Dermis blood vessel endothelial cell (primary cell): Measurements from ENCODE around the gene DPEP2. TPM values are rescaled to one million over a fixed set of nuclear protein-coding genes. Genes with fewer than 3 reads are reported as not detected.
A peak's percentile ranks its signal among the peaks of the same experiment; 100 is the strongest.
"Not testable (repeated sequence)": the region's sequence is repeated elsewhere in the genome, so short reads cannot be mapped to it uniquely, and the experiment has no call there.

Experiments used
- DNase-seq: peaks from one replicate; pipeline ENCODE4 v3.0.0; 2010
- total RNA-seq: library from RNA; depleted of rRNA; stranded (reverse); fragments of >200 nt; gene quantifications from 2 replicates; pipeline ENCODE4 v1.2.3, GENCODE V29; 2014

Gene DPEP2, protein sequence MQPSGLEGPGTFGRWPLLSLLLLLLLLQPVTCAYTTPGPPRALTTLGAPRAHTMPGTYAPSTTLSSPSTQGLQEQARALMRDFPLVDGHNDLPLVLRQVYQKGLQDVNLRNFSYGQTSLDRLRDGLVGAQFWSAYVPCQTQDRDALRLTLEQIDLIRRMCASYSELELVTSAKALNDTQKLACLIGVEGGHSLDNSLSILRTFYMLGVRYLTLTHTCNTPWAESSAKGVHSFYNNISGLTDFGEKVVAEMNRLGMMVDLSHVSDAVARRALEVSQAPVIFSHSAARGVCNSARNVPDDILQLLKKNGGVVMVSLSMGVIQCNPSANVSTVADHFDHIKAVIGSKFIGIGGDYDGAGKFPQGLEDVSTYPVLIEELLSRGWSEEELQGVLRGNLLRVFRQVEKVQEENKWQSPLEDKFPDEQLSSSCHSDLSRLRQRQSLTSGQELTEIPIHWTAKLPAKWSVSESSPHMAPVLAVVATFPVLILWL
- total RNA-seq = 2.9 and 3.7 TPM in 2 replicates

DNA sequence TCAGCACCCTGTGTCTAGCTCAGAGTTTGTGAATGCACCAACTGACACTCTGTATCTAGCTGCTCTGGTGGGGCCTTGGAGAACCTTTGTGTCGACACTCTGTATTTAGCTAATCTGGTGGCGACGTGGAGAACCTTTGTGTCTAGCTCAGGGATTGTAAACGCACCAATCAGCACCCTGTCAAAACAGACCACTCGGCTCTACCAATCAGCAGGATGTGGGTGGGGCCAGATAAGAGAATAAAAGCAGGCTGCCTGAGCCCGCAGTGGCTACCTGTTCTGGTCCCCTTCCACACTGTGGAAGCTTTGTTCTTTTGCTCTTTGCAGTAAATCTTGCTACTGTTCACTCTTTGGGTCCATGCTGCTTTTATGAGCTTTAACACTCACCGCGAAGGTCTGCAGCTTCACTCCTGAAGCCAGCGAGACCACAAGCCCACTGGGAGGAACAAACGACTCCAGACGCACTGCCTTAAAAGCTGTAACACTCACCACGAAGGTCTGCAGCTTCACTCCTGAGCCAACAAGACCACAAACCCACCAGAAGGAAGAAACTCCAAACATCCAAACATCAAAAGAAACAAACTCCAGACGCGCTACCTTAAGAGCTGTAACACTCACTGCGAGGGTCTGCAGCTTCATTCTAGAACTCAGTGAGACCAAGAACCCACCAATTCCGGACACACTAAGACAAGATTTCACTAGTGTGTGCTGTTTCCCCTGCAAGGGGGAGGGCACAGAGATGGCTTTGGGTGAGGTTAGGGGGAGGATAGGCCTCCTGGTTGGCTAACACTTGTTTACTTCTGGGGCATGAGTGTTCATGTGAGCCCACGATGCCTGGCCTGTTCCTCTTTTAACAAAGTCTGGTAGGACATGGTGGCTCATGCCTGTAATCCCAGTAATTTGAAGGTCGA is at the start of gene DPEP2:
TSS of gene DPEP2 (minus strand) at position 706 of the 910 bp plus-strand sequence. CDS start 6,272 bp downstream, outside the sequence.
- DNase-seq = not testable (repeated sequence)

DNA sequence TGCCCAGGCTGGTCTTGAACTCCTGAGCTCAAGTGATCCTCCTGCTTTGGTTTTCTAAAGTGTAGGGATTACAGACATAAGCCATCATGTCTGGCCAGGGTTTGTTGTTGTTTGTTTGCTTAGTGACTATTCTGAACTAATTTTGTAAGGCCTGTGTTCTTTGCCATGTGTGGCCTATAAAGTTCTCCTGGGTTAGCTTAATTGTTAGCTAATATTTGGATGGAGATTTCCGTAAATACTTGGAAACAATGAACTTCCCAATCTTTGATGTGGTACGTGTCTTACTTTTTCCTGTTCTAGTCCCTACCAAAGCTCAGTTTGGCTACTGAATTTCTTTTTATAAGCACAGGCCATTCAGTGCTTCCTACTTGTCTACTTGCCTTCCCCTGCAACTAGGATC is 48.7 kb upstream of the DPEP2 start:
- DNase-seq = peak; percentile 16

DNA sequence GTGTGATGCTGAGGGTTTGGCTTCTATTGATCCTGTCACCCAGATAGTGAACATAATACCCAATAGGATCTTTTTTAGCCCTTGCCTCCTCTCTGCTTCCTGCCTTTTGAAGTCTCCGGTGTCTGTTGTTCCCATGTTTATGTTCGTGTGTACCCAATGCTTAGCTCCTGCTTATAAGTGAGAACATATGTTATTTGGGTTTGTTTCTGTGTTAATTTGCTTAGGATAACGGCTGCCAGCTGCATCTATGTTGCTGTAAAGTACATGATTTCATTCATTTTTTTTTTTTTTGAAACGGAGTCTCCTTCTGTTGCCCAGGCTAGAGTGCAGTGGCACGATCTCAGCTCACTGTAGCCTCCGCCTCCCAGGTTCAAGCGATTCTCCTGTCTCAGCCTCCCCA is 46.8 kb upstream of the DPEP2 start:
- no peak for DNase-seq

DNA sequence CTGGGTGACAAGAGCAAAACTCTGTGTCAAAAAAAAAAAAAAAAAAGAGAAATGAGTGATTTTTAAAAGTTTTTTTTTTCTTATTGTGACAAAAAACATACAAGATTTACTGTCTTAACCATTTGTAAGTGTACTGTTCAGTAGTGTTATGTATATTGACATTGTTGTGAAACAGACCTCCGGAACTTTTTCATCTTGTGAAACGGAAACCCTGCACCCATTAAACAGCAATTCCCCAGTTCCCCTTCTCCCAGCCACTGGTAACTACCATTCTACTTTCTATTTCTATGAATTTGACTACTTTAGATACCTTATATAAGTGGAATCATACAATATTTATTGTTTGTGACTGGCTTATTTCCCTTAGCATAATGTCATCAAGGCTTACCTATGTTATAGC is 42.5 kb upstream of the DPEP2 start:
- no peak for DNase-seq

DNA sequence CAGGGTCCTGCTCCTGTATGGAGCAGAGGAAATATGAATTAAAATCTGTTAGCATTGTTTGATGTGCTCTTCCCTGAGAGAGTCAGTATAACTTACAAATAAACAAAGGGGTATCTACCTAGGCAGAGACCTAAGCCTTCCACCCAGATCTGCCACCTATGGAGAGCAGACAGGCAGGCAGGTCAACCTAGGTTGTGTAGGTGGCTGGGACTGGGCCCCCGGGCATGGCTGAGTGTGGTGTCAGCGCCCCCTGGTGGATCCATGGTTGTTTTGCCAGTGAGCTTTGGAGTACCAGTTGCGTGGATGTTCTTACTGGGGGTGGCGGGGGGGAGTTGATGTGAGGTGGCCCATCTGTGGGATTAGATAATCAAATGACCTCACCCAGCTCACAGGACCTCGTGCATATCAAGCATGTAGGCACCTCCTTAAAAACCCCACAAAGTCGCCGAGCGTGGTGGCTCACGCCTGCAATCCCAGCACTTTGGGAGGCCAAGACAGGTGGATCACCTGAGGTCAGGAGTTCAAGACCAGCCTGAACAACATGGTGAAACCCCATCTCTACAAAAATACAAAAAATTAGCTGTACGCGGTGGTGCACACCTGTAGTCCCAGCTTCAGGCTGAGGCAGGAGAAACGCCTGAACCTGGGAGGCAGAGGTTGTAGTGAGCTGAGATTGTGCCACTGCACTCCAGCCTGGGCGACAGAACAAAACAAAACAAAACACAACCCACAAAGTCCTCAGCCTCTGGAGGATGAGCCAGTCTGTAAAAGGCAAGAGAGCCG is 41.4 kb upstream of the DPEP2 start:
- peak; percentile 89 for DNase-seq

DNA sequence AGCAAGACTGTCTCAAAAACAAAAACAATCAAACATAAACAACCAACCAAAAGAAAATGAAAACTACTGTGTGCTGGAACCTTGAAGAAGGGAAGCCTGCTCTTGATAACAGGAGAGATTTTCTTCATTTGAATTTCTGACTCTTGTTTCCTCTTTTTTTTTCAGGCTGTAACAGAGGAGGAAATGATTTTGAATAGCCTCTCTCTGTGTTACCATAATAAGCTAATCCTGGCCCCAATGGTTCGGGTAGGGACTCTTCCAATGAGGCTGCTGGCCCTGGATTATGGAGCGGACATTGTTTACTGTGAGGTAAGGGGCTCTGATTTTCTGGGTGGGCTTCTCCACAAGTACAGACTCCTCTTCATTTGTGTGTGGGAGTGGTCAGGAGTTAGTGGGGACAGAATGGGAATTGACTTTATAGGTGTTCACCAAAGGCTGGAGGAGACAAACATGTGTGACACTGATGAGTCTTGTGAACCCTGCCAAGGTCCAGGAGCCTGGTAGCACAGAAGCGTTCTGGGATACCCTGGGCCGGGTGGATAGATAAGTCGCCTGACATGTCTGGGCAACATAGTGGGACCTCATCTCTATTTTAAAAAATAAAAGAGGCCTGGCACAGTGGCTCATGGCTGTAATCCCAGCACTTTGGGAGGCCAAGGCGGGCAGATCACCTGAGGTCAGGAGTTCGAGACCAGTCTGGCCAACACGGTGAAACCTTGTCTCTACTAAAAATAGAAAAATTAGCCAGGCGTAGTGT is 38.7 kb upstream of the DPEP2 start:
- no peak for DNase-seq

DNA sequence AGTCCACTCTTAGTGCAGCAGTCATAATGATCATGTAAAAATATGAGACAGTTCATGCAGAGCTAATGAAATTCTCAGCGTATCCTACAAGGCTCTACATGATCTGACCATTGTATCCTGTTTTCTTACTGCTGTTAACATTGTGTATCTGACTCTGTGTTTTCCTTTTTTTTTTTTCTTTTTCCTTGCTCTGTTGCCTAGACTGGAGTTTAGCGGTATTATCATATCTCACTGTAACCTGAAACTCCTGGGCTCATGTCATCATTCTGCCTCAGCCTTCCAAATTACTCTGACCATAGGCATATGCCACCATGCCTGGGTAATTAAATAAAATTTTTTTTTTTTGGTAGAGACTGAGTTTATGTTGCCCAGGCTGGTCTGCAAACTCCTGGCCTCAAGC is 35.9 kb upstream of the DPEP2 start:
- no peak for DNase-seq

DNA sequence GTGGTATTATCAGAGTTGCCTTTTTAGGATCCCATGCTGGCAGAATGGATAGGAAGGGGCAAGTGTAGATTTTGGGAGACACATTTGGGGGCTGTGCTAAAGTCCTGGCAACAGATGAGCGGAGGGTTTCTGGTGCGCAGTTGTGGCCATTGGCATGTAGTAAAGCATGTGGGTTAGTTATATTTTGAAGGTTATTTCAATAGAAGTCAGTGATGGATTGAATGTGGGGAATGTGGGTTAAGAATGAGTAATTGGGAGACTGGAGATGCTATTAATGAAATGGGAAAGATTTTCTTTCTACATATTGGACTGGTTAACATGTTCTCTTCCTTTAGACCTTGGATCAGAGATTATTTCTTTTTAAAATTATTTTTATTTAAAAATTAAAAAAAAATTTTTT is 33.8 kb upstream of the DPEP2 start:
- DNase-seq = no peak

DNA sequence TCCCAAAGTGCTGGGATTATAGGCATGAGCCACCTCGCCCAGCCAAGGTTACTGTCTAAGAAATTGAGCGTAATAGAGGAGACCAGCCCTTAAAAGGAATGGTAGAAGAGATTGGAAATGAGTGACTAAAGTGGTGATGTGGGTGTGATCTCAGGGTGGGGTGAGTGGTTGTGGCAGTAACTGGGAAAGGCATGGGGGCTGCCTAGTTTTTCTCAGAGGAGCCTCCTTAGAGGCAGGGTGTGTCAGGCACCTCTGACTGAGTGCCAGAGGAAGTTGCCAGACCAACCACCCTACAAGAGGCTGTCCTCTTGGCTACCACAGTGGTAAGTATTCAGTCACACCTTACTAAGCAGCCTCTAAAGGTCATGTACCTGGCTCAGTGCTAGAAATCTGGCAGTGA is 32.7 kb upstream of the DPEP2 start:
- DNase-seq = no peak

DNA sequence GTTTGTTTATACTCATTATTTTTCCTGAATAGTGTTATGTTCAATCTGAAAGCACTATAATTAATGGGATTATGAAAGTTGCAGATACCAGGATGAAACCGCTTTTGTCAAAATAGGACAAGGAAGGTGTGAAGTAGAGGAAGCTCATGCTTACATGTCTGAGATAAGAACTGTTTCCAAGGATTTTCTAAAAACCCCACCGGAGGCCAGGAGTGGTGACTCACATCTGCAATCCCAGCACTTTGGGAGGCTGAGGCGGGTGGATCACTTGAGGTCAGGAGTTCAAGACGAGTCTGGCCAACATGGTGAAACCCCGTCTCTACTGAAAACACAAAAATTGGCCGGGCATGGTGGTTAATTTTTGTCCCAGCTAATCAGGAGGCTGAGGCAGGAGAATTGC is 30.8 kb upstream of the DPEP2 start:
- peak; percentile 32 for DNase-seq

DNA sequence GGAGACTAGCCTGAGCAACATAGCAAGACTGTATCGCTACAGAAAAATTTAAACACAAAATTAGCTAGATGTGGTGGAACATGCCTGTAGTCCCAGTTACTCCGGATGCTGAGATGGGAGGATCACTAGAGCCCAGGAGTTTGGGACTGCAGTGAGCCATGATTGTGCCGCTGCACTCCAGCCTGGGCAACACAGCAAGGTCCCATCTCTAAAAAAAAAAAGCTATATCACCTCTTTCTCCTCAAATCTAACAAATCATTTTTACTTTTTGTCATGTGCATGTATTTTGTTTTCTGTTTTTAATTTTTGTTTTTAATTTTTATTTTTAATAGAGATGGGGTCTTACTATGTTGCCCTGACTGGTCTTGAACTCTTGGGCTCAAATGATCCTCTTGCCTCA is 29.7 kb upstream of the DPEP2 start:
- DNase-seq = no peak

DNA sequence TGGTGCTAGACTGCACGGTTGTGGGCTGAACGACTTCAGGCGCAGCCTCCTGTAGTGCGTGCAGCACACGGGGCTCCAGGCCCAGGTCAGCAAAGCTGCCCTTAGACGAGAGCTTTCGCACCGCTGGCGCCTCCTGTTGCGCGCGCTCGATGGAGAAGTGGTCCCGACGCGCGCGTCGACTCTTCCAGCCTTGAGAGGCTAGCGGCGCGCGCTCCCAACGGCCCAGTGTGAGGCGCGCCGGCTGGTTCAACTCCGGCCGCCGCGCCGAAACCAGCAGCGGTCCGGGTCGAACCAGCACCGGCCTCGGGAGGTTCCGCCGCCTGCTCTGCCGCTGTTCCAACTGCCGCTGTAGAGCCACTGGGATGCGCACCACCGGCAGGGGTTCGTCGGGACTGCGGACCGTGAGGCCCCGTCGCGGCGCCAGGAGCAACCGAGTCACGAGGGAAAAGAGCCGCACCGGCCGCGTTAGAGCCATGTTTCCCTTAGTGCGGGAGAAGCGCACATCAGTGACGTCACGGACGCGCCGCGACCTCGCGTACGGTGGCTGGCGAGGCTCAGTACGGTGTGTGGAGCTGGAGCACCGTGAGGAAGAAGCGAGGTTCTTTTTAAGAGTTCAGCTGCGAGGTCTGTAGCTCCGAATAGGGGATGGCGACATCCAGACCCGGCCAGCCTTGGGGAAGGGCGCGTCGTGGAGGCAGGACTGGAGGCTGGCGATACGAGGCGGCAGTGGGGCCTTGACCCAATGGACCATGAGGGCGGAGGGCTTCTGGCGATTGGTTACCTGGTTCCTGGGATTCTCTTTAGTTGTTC is 23.6 kb upstream of the DPEP2 start, which contains the start of the genes DDX28 and DUS2:
TSS of gene DDX28 (minus strand) at position 505 of the 810 bp plus-strand sequence. CDS start at position 475, 30 bp downstream.
TSS of gene DUS2 (plus strand) at position 557 of the 810 bp plus-strand sequence. CDS start 14,740 bp downstream, outside the sequence.
- DNase-seq = peak; percentile 97

DNA sequence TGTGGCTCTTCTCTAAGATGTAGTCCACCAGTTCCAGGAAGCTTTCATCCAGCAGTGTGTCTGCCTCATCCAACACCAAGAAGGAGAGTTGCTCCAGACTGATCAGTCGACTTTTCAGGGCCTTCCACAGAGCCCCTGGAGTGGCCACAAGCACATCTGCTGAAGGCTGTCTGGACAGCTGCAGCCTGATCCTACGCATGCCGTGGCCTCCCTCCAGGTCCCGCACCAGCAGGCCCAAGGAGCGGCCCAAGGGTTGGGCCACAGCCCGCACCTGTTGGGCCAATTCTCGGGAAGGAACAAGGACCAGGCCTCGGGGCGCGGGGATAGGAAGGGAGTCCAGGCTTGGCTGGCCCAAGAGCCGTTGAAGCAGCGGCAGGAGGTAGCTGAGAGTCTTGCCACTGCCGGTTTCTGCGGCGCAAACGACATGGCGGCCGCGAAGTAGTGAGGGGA is 23.0 kb upstream of the DPEP2 start:
- DNase-seq = no peak

DNA sequence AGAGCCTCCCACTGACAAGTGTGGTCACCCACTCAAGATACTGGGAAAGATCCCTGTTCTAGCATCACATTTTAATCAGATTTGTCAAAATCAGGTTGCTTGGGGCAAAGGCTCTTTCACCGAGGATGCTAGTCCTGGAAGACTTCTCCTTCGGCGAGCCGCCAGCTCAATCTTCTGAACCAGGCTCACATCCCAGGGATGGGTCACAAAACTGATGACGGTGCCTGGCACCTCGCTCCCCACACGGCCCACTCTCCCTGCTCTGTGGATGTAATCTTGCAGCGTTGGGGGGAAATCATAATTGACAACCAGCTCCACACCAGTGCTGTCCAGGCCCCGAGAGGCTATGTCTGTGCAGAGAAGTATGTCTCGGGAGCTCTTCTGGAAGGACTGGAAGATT is 22.2 kb upstream of the DPEP2 start:
- DNase-seq = no peak

DNA sequence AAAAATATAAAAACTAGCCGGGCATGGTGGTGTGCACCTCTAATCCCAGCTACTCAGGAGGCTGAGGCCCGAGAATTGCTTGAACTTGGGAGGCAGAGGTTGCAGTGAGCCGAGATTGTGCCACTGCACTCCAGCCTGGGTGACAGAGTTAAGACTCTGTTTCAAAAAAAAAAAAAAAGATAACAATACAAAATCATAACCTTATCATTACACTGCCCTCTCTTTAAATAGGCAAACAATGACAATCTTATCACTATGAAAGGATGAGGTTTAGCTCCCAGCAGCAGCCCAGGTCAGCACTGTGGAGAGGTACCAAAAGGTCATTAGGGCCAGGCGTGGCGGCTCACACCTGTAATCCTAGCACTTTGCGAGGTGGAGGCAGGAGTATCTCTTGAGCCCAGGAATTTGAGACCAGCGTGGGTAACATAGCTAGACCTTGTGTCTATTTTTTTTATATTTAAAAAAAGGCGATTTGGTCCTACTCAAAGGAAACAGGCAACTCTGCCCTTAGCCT is 19.9 kb upstream of the DPEP2 start:
- DNase-seq = no peak

DNA sequence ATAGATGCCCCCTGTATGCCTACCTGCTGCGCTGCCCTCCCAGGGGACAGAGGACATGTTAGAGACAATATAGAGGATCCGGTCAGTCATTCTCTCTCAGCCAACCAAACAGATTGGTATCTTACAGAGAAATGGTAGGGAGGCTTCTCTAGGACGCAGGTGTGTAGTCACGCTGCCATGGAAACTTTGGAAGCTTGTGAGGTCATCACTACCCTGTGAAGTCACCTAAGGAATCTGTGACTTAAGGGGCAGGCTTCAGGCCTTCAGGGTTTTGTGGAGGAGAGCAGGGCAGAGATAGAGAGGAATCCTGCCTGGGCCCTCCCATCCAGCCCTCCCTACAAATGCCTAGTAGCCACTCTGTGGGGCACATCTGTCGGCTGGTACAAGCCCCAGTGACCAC is 16.4 kb upstream of the DPEP2 start, which contains the start of gene DPEP2NB:
TSS of gene DPEP2NB (minus strand) at position 231 of the 400 bp plus-strand sequence. CDS start at position 90, 141 bp downstream.
- DNase-seq = no peak

DNA sequence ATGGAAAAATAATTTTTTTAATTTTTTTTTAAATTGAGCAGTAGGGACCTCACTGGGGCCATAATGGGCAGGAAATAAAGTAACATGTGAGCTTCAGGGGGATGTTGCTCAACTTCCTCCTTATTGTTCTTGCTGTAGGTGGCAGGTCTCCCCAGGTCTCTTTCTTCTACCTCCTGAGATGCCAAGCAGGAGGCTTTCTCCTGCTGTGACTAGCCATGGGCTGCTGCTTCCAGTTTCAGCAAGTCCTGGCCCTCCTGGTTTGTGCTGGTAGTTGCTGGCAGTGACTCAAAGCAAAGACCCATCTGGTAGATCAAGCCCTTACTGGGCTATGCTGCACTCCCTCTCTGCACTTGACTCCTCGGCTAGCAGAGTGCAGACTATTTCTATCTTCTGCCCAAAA is 14.2 kb upstream of the DPEP2 start:
- DNase-seq = peak; percentile 82

DNA sequence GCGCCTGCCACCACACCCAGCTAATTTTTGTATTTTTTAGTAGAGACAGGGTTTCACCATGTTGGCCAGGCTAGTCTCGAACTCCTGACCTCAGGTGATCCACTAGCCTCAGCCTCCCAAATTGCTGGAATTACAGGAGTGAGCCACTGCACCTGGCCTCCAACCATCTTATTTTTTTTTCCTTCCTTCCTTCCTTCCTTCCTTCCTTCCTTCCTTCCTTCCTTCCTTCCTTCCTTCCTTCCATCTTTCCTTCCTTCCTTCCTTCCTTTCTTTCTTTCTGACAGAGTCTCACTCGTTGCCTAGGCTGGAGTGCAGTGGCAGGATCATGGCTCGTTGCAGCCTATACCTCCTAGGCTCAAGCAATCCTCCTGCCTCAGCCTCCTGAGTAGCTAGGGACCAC is 10.6 kb upstream of the DPEP2 start:
- DNase-seq = not testable (repeated sequence)

DNA sequence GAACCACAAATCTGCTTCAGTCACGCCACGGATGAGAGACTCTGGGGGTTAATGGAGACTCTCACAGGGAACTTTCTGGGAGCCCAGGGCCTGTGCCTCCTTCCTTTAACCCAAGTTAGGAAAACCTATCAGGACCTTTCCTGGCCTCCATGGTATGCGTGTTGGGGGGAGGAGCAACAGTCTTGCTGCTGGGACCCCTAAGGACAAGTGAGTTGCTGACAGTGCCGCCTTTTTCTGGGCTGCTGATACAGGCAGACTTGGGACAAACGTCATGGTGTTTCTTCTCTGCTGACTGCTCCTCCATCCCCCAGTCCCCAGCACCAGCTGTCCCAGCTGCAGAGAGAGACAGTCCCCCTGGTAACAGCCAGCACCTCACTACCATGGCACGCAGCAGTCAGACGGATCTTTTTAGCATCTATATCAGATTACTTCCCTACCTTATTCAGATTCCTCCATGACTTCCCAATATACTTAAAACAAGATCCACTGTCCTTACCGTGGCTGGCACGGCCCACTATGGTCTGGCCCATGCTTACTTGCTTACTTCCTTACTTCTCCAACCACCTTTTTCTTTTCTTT is 10.0 kb upstream of the DPEP2 start:
- DNase-seq = no peak

DNA sequence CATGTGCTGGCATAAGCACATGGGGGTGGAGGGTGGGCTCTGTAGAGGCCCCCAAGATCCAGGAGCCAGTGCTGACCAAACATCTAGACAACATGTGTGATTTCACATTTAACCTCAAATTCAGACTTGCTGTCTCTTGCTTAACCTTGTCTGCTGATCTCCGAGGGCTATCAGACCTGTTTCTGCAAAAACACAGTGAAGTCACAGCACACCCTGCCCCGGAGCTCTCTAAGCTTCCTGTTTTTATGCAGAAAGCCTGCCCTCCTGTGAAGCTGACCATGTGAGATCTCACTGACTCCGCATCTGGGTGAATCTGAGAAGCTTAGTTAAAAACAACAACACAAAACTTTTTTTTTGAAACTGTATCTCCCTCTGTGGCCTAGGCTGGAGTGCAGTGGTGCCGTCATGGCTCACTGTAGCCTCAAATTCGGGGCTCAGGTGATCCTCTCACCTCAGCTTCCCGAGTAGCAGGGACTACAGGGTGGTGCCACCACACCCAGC is 6.6 kb upstream of the DPEP2 start:
- peak; percentile 83 for DNase-seq
